ENCODE data around the gene RANBP9.

Gene RANBP9

GRCh38 chr6:13716955-13717295, 5.3 kb upstream of the RANBP9 start:
- H2BK120ac ChIP-seq (ENCODE audit: low read depth, low read length): no peak overlapping the region
- WGBS (ENCODE audit: extremely low coverage, insufficient coverage, low lambda C conversion rate): no CpG with 5 or more reads among the region's 22 CpGs
- no peak overlapping the region for H2AK5ac ChIP-seq (ENCODE audit: low read length)
- H3K4me3 ChIP-seq (ENCODE audit: low read length): no peak overlapping the region
- no peak overlapping the region for H3K23ac ChIP-seq (ENCODE audit: low read length)
- no peak overlapping the region for H3K4me2 ChIP-seq (ENCODE audit: low read length)
- H3K9ac ChIP-seq (ENCODE audit: low read length): no peak overlapping the region
- H3K79me2 ChIP-seq (ENCODE audit: control insufficient read depth, insufficient read depth, low read length): no peaks in the 10 kb centered on the region
- H3K36me3 ChIP-seq (ENCODE audit: control insufficient read depth, insufficient read depth, low read length): no peaks in the 10 kb centered on the region
- H3K4ac ChIP-seq (ENCODE audit: low read depth, low read length): no peak overlapping the region
- no peak overlapping the region for H4K5ac ChIP-seq (ENCODE audit: low read length)
- no peaks in the 10 kb centered on the region for H3K4me1 ChIP-seq (ENCODE audit: control insufficient read depth, low read depth, low read length)
- H3K56ac ChIP-seq (ENCODE audit: low read length): no peak overlapping the region
- H3K27ac ChIP-seq (ENCODE audit: low read depth, low read length): no peak overlapping the region
- no peak for DNase-seq
- no peak overlapping the region for H2BK15ac ChIP-seq (replicated peaks; ENCODE audit: low read depth)
- no peak overlapping the region for H4K8ac ChIP-seq (ENCODE audit: low read depth, low read length)
- H3K79me1 ChIP-seq (ENCODE audit: low read length): no peaks in the 10 kb centered on the region
- H2BK5ac ChIP-seq (ENCODE audit: low read length): no peak overlapping the region
- H3K27me3 ChIP-seq (ENCODE audit: insufficient read depth, low read length, poor library complexity): no peaks in the 10 kb centered on the region
- H3K18ac ChIP-seq (ENCODE audit: low read length): no peak overlapping the region

- H3K56ac ChIP-seq (ENCODE audit: low read length): no peak overlapping the region
- no CpG with 5 or more reads among the region's 39 CpGs for WGBS (ENCODE audit: extremely low coverage, insufficient coverage, low lambda C conversion rate)
Observed at GRCh38 chr6:13716225-13716954, 4.8 kb upstream of the RANBP9 start.

GRCh38 chr6:13715444-13715883, 3.8 kb upstream of the RANBP9 start:
- H3K36me3 ChIP-seq (ENCODE audit: control insufficient read depth, insufficient read depth, low read length): no peaks in the 10 kb centered on the region
- no peak overlapping the region for H4K8ac ChIP-seq (ENCODE audit: low read depth, low read length)
- no peak overlapping the region for H3K4me3 ChIP-seq (ENCODE audit: low read length)
- WGBS (ENCODE audit: extremely low coverage, insufficient coverage, low lambda C conversion rate): no CpG with 5 or more reads among the region's 3 CpGs
- H3K23ac ChIP-seq (ENCODE audit: low read length): no peak overlapping the region
- H3K79me2 ChIP-seq (ENCODE audit: control insufficient read depth, insufficient read depth, low read length): peaks cover 4% of the 10 kb centered on the region
- H3K56ac ChIP-seq (ENCODE audit: low read length): no peak overlapping the region
- no peak overlapping the region for H3K4ac ChIP-seq (ENCODE audit: low read depth, low read length)
- no peak overlapping the region for H3K27ac ChIP-seq (ENCODE audit: low read depth, low read length)
- H3K79me1 ChIP-seq (ENCODE audit: low read length): no peaks in the 10 kb centered on the region
- no peak for DNase-seq
- H3K4me1 ChIP-seq (ENCODE audit: control insufficient read depth, low read depth, low read length): no peaks in the 10 kb centered on the region
- H3K18ac ChIP-seq (ENCODE audit: low read length): no peak overlapping the region
- H4K5ac ChIP-seq (ENCODE audit: low read length): no peak overlapping the region
- no peaks in the 10 kb centered on the region for H3K27me3 ChIP-seq (ENCODE audit: insufficient read depth, low read length, poor library complexity)
- no peak overlapping the region for H3K4me2 ChIP-seq (ENCODE audit: low read length)
- H2BK120ac ChIP-seq (ENCODE audit: low read depth, low read length): no peak overlapping the region
- H3K9ac ChIP-seq (ENCODE audit: low read length): no peak overlapping the region
- no peak overlapping the region for H2AK5ac ChIP-seq (ENCODE audit: low read length)
- no peak overlapping the region for H2BK5ac ChIP-seq (ENCODE audit: low read length)
- no peak overlapping the region for H2BK15ac ChIP-seq (replicated peaks; ENCODE audit: low read depth)

More at GRCh38 chr6:13716225-13716954, 4.8 kb upstream of the RANBP9 start:
- Histone ChIP-seq H3K4me3 (ENCODE audit: low read length) (no peak overlapping the region), H2BK120ac (ENCODE audit: low read depth, low read length) (no peak overlapping the region), H3K27me3 (ENCODE audit: insufficient read depth, low read length, poor library complexity) (no peaks in the 10 kb centered on the region), H2BK5ac (ENCODE audit: low read length) (no peak overlapping the region), H3K36me3 (ENCODE audit: control insufficient read depth, insufficient read depth, low read length) (no peaks in the 10 kb centered on the region), H3K4me2 (ENCODE audit: low read length) (no peak overlapping the region), H4K8ac (ENCODE audit: low read depth, low read length) (no peak overlapping the region), H4K5ac (ENCODE audit: low read length) (no peak overlapping the region), H2BK15ac (replicated peaks; ENCODE audit: low read depth) (no peak overlapping the region), H3K23ac (ENCODE audit: low read length) (no peak overlapping the region), H3K4ac (ENCODE audit: low read depth, low read length) (no peak overlapping the region), H3K4me1 (ENCODE audit: control insufficient read depth, low read depth, low read length) (no peaks in the 10 kb centered on the region), H3K79me2 (ENCODE audit: control insufficient read depth, insufficient read depth, low read length) (no peaks in the 10 kb centered on the region), H2AK5ac (ENCODE audit: low read length) (no peak overlapping the region), H3K18ac (ENCODE audit: low read length) (no peak overlapping the region), H3K9ac (ENCODE audit: low read length) (no peak overlapping the region), H3K27ac (ENCODE audit: low read depth, low read length) (no peak overlapping the region), H3K79me1 (ENCODE audit: low read length) (no peaks in the 10 kb centered on the region)
- DNase-seq: no peak

- no peak overlapping the region for H4K5ac ChIP-seq (ENCODE audit: low read length)
- H2BK5ac ChIP-seq (ENCODE audit: low read length): no peak overlapping the region
- H3K18ac ChIP-seq (ENCODE audit: low read length): no peak overlapping the region
- H3K23ac ChIP-seq (ENCODE audit: low read length): no peak overlapping the region
- peak overlapping the region; percentile 95 for H3K9ac ChIP-seq (ENCODE audit: low read length)
- H3K56ac ChIP-seq (ENCODE audit: low read length): peak overlapping the region; percentile 96
- peaks cover 26% of the 10 kb centered on the region for H3K79me2 ChIP-seq (ENCODE audit: control insufficient read depth, insufficient read depth, low read length)
- H3K4ac ChIP-seq (ENCODE audit: low read depth, low read length): no peak overlapping the region
- H2AK5ac ChIP-seq (ENCODE audit: low read length): no peak overlapping the region
- no peak overlapping the region for H2BK120ac ChIP-seq (ENCODE audit: low read depth, low read length)
- DNase-seq: no peak
- H3K4me2 ChIP-seq (ENCODE audit: low read length): peak overlapping the region; percentile 89
- WGBS (ENCODE audit: extremely low coverage, insufficient coverage, low lambda C conversion rate): no CpG with 5 or more reads among the region's 4 CpGs
- no peaks in the 10 kb centered on the region for H3K4me1 ChIP-seq (ENCODE audit: control insufficient read depth, low read depth, low read length)
- H3K27me3 ChIP-seq (ENCODE audit: insufficient read depth, low read length, poor library complexity): no peaks in the 10 kb centered on the region
- no peak overlapping the region for H2BK15ac ChIP-seq (replicated peaks; ENCODE audit: low read depth)
- no peak overlapping the region for H4K8ac ChIP-seq (ENCODE audit: low read depth, low read length)
- no peak overlapping the region for H3K27ac ChIP-seq (ENCODE audit: low read depth, low read length)
- H3K79me1 ChIP-seq (ENCODE audit: low read length): peaks cover 5% of the 10 kb centered on the region
- no peaks in the 10 kb centered on the region for H3K36me3 ChIP-seq (ENCODE audit: control insufficient read depth, insufficient read depth, low read length)
- H3K4me3 ChIP-seq (ENCODE audit: low read length): no peak overlapping the region
Observed at GRCh38 chr6:13712599-13712898, 914 bp upstream of the RANBP9 start.

GRCh38 chr6:13711324-13711732, 307 bp downstream of the RANBP9 start:
- H3K4me3 ChIP-seq (ENCODE audit: low read length): peak overlapping the region; percentile 61
- H3K79me2 ChIP-seq (ENCODE audit: control insufficient read depth, insufficient read depth, low read length): peaks cover 31% of the 10 kb centered on the region
- peak; percentile 72 for DNase-seq
- H3K4ac ChIP-seq (ENCODE audit: low read depth, low read length): peak overlapping the region; percentile 93
- peaks cover 7% of the 10 kb centered on the region for H3K79me1 ChIP-seq (ENCODE audit: low read length)
- peak overlapping the region; percentile 86 for H3K56ac ChIP-seq (ENCODE audit: low read length)
- no peaks in the 10 kb centered on the region for H3K4me1 ChIP-seq (ENCODE audit: control insufficient read depth, low read depth, low read length)
- H3K27ac ChIP-seq (ENCODE audit: low read depth, low read length): peak overlapping the region; percentile 96
- H4K5ac ChIP-seq (ENCODE audit: low read length): no peak overlapping the region
- peak overlapping the region; percentile 85 for H3K9ac ChIP-seq (ENCODE audit: low read length)
- H2BK5ac ChIP-seq (ENCODE audit: low read length): peak overlapping the region; percentile 24
- H2AK5ac ChIP-seq (ENCODE audit: low read length): no peak overlapping the region
- H3K18ac ChIP-seq (ENCODE audit: low read length): peak overlapping the region; percentile 97
- H2BK15ac ChIP-seq (replicated peaks; ENCODE audit: low read depth): no peak overlapping the region
- H3K23ac ChIP-seq (ENCODE audit: low read length): no peak overlapping the region
- no peaks in the 10 kb centered on the region for H3K36me3 ChIP-seq (ENCODE audit: control insufficient read depth, insufficient read depth, low read length)
- H2BK120ac ChIP-seq (ENCODE audit: low read depth, low read length): peak overlapping the region; percentile 54
- no peak overlapping the region for H3K4me2 ChIP-seq (ENCODE audit: low read length)
- no peaks in the 10 kb centered on the region for H3K27me3 ChIP-seq (ENCODE audit: insufficient read depth, low read length, poor library complexity)
- WGBS (ENCODE audit: extremely low coverage, insufficient coverage, low lambda C conversion rate): no CpG with 5 or more reads among the region's 62 CpGs
- no peak overlapping the region for H4K8ac ChIP-seq (ENCODE audit: low read depth, low read length)

Data from mesendoderm (in vitro differentiated cells).